HG03108 (cell line): ENCODE measurements around the gene C3orf33.
A peak's percentile ranks its signal among the peaks of the same experiment; 100 is the strongest.

Experiments
- ATAC-seq: cut with Tn5 transposase; IDR thresholded peaks from one replicate; pipeline ENCODE4 v1.9.1; 2021; ENCODE audit warnings: moderate library complexity; ENCODE audit not compliant: unreplicated experiment

Gene C3orf33

DNA sequence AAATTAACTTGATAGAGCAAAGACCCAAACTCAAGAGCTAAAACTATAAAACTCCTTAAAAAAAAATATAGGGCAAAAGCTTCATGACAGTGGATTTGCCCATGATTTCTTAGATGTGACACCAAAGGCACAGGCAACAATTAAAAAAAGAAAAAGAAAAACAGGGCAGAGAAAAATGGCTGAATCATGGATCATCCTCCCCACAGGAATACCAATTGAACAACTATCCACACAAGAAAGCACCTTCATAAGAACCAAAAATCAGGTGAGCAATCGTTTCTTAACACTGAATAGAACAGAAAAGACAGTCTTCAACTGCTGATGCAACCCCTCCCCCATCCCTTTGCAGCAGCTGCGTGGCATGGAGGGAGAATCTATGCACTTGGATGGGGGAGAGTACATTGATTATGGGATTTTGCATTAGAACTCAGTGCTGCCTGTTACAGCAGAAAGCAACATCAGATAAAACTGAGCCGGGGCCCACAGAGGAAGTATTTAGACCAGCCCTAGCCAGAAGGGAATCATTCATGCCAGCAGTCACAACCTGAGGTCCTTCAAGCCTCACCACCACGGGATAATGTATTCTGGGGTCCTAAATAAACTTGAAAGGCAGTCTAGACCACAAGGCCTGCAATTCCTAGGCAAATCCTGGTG lies 15.7 kb downstream of the C3orf33 start:
- no peak for ATAC-seq

DNA sequence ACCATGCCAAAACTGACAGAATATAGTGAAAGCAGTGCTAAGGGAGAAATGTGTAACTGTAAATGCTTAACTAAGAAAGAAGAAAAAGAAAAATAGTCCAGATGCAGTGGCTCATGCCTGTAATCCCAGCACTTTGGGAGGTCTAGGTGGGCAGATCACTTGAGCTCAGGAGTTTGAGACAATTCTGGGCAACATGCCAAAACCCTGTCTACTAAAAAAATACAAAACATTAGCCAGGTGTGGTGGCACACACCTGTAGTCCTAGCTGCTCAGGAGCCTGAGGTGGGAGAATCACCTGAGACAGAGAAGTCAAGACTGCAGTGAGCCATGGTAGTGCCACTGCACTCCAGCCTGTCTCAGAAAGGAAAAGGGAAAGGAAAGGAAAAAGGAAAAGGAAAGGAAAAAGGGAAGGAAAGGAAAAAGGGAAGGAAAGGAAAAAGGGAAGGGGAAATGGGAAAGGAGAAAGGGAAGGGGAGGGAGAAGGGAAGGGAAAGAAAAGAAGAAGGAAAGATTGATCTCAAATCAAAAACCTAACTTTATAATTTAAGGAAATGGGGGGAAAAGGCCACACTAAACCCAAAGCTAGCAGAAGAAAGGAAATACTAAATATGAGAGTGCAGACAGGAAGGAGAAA lies 20.3 kb downstream of the C3orf33 start:
- ATAC-seq = no peak

DNA sequence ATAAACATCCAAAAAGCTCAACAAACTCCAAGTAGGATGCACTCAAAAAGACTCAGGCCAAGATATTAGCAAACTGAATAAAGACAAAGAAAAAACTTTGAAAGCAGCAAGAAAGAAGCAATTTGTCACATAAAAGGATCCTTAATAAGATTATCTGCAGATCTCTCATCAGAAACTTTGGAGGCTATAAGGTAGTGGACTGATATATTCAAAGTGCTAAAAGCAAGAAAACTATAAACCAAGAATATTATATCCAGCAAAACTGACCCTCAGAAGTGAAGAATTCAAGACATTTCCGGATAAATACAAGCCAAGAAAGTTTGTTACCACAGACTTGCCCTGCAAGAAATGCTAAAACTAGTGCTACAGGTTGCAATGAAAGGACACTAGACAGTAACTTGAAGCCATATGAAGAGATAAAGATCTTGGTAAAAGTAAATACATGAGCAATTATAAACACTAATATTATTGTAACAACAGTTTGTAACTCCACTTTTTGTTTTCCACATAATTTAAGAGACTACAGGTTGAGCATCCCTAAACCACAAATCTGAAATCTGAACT lies 23.6 kb downstream of the C3orf33 start:
- no peak for ATAC-seq

DNA sequence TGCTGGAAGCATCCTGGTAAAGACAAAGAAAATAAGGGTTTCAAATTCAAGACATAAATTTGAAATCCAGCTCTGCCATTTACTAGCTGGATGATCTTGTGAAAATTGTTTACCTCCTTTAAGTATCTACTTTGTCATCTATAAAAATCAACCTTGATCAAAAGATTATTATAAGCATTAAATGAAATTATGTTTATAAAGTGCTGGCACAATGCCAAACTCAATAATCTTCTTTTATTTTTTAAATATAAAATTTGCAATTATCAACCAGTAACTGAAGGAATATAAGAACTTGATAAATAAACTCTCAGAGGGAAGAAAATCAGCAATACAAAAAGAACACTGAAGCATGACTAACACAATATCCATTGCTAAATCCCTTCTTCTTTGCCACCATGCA lies 25.8 kb downstream of the C3orf33 start:
- ATAC-seq = no peak

DNA sequence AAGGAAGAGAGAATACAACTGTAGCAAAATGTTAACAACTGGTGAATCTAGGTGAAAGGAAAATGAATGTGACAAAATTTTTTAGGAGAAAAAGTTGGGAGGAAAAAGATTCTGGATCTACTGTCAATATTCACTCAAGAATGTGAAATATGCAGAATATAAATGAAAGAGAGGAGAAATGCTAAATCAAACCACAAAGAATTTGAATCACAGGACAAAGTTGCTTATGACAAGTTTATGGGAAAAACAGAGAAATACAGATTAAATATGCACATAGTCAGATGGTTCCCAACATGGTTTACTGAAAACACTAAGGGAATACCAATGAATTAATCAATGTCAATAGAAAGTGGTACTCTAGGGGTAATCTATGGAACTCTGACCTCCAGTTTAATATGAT lies 27.6 kb downstream of the C3orf33 start:
- ATAC-seq = no peak

DNA sequence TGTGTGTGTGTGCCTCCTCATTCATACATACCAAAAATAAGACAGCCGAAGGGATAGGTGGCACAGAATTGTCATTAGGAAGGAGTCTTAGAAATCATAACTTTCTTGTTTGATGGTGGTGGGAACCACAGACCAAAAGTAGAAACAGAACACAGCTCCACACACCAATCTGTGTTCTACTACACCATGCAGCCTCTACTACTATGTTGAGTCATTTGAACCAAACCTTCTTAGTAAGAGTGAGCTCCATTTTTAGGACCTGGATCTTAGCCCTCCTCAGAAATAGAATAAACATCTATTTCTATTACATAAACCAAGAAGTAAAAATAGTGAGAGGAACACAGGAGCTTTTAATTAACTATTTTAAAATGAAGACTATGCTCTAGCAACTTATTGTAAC lies 33.3 kb downstream of the C3orf33 start:
- no peak for ATAC-seq

DNA sequence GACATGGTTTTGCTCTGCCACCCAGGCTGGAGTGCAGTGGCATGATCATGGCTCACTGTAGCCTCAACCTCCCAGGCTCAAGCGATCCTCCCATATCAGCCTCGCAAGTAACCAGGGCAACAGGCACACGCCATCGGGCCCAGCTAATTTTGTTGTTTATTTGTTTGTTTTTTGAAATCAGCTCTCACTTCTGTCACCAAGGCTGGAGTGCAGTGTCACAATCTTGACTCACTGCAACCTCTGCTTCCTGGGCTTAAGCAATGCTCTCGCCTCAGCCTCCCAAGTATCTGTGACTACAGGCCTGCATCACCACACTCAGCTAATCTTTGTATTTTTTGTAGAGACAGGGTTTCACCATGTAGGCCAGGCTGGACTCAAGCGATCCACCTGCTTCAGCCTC lies 35.0 kb downstream of the C3orf33 start:
- ATAC-seq = no peak

DNA sequence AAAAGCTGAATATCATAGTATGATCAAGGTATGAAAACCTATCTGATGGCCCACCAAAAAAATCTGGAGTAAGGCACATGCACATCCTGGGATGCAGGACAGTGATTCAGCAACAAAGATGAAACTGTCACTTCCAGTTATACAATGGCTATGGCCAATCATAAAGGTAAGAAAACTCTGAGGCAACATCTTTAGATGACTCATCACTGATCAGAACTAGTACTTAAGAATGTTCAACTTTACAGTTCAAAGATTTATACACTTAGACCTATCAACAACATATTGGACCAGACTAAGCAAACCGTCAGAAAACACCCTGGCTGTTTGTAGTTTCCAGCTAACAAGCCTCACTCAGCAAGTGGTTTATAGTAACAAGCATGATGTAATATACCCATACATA lies 39.9 kb downstream of the C3orf33 start:
- ATAC-seq = no peak

DNA sequence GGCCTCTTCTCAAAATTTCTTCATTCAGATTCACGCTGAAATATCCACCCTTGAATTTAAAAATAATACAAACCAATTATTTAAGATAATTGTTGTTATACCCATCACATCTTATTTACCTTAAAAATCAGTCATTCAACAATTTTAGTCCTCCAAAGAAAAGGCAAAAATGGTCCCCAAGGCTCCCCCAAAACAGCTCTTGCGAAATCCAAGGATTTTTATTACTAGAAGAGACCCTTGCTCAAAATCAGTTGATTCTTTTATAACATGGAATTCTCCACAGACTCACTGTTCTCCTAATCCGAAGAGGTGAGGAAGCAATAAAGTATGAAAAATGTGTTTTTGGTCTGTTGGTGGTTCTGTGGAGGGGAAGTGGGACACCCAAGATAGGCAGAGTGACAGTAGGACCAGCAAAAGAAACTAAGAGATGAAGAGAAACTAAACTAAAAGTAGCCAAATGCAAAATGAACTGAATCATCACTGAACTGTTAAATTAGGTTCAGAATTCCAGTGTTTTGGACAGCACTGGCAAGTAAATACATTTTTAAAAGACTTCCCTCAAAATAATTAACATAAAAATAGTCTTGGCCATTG lies 42.1 kb downstream of the C3orf33 start:
- no peak for ATAC-seq

DNA sequence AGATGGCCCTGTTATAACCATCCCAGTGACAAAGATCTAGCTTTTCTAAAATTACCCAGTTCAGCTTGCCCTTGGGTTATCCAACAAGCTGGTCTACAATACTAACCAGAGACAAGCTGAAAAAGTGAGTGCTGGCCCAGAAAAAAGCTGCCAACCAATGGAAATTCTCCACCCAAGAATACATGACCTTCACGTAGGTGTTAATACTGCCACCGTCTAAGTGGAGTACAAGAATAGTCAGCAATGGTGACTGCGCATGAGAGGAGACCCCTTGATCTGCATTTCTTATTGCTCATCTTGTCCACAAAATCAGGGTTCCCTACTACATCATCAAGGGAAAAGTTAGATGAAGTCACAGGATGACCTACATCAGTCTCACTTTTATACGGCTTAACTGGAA lies 45.4 kb downstream of the C3orf33 start:
- ATAC-seq = no peak

DNA sequence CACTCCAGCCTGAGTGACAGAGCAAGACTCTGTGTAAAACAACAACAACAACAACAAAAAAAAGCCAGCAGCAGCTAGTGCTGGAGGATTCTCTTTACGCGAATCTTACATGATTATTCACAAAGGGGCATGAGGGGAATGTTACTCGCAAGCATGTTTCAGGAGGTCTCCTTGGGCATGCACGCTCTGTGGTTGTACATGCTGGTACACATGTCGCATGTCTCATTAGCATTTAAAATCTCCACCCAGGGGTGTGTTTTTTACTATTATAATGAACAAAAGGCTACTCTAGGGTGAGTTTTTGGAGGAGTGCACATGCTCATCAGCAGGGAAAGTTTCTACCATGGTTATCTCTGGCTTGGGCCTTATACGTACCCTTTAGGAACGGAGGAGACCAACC lies 48.5 kb downstream of the C3orf33 start:
- ATAC-seq = no peak

DNA sequence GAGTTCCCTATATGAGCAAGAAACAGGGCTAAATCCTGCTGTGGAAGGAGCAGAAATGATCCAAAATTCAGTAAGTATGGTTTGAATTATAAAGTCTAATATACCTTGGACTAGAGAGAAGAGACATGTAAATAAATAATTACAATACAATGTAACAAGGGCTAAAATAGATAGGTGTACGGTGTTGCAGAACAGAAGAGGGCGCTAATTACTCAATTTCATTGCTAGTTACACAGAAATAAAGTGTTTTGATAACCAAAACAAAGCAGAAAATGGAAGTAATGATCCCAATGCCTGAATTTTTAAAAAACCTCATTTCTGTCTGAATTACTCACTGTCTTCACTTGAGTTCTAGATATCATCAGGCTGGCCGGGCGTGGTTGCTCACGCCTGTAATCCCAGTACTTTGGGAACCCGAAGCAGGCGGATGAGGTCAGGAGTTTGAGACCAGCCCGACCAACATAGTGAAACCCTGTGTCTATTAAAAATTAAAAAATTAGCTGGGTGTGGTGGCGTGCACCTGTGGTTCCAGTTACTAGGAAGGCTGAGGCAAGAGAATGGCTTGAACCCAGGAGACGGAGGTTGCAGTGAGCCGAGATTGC lies 52.9 kb downstream of the C3orf33 start:
- no peak for ATAC-seq

DNA sequence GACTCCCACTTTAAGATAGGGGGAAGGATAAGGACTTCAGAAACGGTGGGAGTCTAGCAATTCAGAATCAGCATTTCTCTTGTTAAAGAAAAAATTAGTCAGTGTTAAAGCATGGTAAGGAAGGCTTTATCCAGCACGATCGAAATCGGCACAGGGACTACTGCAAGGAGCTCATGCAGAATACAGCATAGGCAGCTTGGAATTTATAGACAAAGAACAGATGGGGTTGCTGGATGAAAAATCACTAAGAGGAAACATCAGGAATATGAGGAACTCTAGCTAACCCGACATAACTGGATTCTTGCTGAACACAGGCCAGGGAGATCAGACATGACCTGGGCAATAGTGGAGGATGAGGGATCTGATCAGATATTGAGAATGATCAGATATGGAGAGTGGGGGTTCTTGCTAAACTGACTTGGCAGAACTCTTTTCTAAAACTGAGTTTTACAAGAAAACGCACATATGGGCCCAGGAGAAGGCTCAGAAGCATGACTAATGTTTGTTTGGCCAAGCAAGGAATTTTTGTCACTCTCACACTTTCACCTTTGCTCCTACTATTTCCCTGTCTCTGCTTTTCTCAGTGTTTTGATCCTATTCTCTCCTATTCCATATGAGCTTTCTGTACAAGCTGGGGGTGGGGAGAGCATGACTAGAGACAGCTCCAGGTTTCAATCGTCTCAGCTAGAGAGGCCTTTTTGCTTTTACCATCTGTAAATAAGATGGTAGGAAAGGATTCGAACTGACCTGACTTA lies 57.3 kb downstream of the C3orf33 start:
- ATAC-seq = no peak

DNA sequence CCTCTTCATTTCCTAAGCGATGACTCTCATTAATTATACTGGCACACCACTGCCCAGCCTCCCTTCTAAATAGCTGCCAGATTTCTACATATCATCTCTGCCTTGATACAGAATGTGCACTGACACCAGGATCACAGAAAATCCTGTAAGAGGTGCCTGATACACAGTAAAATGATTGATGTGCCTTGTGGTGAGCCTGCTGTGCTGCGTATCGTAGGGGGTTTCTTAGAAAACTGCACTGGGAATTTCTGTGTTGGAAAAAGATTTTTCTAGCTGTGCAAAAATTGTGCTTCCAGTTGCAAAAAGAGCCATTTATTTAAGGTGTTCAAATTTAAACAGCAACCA lies 58.2 kb downstream of the C3orf33 start:
- no peak for ATAC-seq

DNA sequence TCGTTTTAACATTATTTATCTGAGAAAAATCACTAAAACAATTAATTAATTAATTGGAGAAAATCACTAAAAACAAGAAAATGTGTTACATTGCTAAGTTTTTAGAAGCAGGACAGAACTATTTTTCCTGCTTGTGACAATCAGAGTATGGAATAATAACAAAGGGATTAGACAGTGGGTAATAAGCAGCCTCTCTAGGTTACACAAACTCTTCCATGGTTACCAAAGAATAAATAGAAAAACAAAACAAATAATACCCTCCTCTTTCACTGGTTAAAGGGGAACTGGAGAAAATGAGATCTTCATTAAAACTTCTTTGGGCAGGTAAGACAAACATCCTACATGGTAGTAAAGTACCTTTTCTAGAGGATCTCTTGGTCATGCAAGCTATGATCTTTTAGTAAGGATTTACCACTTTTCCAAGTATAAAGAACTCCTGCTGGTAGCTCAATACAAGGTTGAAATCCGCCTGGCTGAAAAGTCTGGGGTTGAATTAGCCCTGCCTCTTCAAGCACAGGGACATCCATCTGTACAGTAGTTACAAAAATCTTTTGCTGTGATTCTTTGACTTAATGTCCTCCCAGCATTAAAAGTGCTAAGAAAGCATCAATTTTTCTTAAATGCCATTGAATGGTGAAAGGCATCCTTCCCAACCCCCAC lies 58.7 kb downstream of the C3orf33 start:
- ATAC-seq = no peak

DNA sequence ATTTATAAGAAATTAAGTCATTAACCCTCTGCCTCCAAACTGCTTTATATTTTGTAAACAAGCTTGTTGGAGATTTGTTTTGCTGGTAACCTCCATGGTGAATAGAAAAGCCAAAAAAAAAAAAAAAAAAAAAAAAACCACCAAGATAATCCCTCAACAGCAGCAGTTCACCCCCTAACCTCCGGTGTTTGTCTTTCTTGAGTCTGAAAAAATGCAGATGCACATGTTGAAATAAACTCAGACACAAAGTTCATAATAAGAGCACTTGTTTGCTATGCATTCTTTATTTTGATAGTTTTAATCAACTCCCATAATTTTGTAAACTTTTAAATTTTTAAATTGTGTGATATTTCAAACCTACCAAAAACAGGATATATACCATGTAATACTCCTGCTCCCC lies 59.4 kb downstream of the C3orf33 start:
- no peak for ATAC-seq

DNA sequence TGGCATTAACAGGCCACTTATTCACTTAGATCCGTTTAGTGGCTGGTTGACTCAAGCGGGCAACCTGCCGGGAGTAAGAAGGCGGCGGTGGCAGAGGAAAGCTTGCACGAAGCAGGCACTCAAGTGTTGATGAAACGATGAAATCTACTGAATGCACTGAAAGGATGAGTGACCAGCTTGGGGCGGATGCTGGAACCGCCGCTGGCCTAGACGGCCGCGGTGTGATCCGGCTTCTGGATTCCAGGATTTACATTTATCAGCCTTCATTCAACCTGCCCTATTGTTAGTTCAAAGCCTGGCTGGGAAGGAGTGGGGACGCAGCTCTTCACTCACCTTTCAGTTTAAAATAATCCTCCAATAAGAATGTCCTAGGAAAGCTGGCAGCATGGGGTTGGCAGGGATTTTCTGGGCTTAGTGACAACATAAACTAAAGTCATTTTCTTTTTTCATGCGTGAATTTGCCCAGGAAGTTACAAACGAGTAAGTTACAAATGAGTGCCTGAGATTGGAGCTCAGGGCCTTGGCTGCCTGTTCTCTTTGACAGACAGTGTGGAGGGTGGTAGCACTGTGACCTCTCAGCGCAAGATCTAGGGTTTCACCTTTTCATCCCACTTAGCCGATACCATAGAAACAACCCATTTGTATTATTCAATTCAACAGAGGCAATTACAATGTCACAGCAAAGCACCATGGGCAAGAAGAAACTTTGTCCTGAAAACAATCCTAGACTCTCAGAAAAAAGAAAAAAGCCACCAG lies 60.1 kb downstream of the C3orf33 start:
- ATAC-seq = no peak

DNA sequence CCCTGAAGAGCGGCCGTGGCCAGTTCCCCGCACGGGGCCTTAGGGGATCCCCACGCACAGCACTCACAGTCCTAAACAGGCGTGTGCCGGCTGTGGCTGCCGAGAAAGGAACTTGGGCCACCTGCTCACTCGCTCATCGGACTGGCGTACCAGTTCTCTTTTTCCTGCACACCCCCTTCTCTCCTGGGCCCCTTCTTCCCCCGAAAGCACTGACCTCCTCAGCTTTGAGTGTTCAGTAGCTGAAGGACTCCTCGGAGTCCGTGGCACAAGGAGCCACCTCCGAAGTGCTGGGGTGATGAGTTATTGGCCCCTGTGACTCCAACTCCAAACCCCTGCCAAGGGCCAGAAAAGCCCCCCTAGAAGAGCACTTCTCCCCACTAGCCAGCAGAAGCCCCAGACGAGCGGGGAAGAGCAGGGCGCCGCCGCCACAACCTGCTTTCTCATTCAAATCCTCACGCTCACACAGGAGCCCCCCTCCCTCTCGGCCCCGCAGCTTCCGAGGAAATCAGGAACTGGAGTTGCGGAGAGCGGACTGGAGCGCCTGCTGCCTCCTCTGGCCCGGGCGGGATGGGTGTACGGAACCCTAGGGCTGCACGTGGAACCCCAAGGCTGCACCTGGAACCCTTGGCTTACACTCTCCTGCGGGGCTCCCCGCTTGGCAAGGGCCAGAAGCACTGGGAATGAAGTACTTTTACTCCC lies 61.3 kb downstream of the C3orf33 start, which contains the start of gene PLCH1:
Gene PLCH1 (minus strand): TSS at position 446 of the 699 bp plus-strand sequence. CDS start 40,847 bp downstream, outside the sequence.
- ATAC-seq = peak; percentile 53

DNA sequence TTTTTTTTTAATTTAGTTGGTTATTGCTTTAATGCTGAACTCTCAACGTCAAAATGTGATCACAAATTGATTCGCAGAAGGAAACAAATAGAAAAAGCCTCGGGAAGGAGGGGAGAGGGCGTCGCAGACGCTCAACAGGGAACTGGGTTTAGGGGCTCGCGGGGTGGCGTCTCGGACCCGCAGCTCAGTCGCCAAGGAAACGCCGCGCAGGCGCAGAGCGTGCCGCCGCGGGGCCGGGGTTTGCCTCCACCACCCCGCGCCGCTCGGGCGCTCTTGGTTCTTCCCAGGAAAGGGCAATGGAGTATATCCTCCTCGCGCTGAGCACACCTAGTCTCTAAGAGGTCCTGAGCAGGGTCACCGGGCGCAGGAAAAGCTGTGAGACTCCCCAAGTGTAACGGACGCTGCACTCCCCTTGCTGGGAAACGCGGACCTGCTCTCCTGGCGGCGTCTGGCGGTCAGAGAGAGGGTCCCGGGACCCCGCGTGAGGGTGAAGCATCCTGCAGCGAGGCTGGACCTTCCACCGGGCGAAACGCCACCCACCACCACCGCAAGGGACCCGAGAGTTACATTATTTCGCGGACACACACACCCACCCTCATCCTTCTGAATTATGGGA lies 62.0 kb downstream of the C3orf33 start:
- peak; percentile 32 for ATAC-seq
